ENCODE results near the gene PSAP.
A peak's percentile ranks its signal among the peaks of the same experiment; 100 is the strongest.

The PSAP gene

DNA sequence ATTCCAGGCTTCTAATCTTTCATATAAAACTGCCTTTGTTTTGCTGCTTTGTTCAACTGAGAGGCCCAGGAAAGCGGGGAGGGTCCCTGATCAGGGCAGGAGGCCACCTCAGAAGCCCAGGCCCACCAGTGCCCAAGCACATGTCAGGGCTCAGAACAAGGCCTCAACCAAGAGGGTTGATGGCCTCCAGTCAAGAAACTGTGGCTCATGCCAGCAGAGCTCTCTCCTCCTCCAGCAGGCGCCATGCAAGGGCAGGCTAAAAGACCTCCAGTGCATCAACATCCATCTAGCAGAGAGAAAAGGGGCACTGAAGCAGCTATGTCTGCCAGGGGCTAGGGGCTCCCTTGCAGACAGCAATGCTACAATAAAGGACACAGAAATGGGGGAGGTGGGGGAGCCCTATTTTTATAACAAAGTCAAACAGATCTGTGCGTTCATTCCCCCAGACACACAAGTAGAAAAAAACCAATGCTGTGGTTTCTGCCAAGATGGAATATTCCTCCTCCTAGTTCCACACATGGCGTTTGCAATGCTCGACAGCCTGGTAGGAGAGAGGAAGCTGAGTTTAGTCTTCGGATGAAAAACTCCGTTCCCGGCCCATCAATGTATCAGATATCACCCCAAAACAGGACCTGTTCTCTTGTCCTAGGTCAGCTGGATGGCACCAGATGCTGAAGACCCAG lies 34.0 kb downstream of the PSAP start:
- TF ChIP-seq, protein P1, sequence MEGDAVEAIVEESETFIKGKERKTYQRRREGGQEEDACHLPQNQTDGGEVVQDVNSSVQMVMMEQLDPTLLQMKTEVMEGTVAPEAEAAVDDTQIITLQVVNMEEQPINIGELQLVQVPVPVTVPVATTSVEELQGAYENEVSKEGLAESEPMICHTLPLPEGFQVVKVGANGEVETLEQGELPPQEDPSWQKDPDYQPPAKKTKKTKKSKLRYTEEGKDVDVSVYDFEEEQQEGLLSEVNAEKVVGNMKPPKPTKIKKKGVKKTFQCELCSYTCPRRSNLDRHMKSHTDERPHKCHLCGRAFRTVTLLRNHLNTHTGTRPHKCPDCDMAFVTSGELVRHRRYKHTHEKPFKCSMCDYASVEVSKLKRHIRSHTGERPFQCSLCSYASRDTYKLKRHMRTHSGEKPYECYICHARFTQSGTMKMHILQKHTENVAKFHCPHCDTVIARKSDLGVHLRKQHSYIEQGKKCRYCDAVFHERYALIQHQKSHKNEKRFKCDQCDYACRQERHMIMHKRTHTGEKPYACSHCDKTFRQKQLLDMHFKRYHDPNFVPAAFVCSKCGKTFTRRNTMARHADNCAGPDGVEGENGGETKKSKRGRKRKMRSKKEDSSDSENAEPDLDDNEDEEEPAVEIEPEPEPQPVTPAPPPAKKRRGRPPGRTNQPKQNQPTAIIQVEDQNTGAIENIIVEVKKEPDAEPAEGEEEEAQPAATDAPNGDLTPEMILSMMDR (IDR thresholded peaks at IDR 0.05; ENCODE audit: low read depth, low read length): no peak

DNA sequence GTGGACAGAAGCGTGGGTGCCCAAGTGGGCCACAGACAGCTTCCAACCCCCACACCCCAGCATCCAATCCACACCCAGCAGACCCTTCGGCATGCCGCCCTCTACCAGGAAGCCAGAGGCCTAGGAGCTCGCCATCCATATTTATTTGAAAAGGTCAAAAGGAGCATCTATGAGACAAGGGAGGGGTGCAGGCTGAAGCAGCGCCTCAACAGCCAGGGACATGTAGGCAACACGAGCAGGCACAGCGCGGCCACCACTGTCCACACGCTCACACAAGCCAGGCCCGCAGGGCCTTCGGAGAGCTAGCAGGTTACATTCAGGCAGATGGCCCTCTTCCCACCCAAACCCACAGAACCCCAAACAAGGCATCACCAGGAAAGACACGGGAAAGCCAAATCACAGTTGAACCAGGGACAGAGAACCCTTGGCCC lies 34.6 kb downstream of the PSAP start:
- TF ChIP-seq, protein P1 (IDR thresholded peaks at IDR 0.05; ENCODE audit: low read depth, low read length): no peak
- no peak overlapping the region for H3K4me3 ChIP-seq (ENCODE audit: low read depth, low read length)

More for the DNA sequence above, 34.0 kb downstream of the PSAP start:
- H3K4me3 ChIP-seq (ENCODE audit: low read depth, low read length): no peak overlapping the region

DNA sequence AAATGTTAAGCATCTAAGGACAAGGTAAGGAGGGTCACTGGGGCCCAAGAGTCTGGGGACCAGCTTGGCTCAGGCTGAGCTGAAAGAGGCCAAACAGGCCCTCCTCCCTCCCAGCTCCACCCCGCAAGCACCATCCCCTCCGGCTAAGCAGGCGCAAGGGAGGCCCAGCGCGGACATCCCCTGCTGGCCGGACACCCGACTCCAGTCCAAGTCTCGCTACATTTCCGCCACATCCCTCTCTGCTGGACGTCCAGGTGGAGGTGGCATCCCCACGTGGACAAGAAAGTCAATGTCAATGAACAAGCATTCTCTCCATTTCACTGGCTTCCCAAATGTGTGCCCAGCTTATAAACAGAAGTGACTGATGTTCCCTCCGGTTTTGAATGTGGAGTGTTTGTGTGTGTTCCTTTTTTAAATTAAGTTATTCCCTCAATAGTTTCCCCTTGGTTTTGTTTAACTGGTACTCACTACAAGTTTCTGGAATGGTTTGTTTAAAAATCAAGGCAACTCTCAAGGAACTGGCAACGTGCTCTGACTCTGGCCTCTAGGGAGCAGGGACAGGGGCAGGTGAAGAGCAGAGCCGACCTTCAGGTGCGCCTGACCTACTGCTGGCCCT lies 35.4 kb downstream of the PSAP start:
- TF ChIP-seq, protein P1 (IDR thresholded peaks at IDR 0.05; ENCODE audit: low read depth, low read length): no peak
- H3K4me3 ChIP-seq (ENCODE audit: low read depth, low read length): no peak overlapping the region

DNA sequence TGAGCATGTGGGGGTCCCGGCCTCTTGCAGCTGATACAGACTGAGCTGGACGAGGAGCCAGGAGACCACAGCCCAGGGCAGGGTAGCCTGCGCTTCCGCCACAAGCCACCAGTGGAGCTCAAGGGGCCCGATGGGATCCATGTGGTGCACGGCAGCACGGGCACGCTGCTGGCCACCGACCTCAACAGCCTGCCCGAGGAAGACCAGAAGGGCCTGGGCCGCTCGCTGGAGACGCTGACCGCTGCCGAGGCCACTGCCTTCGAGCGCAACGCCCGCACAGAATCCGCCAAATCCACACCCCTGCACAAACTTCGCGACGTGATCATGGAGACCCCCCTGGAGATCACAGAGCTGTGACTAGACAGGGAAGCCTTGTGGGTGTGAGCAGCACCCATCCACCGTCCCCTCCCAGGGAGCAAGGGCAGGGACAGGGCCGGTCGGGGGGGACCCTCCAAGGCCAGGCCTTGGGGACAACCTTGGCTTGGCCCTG lies 36.1 kb downstream of the PSAP start:
- TF ChIP-seq, protein P1 (IDR thresholded peaks at IDR 0.05; ENCODE audit: low read depth, low read length): no peak
- no peak overlapping the region for H3K4me3 ChIP-seq (ENCODE audit: low read depth, low read length)

DNA sequence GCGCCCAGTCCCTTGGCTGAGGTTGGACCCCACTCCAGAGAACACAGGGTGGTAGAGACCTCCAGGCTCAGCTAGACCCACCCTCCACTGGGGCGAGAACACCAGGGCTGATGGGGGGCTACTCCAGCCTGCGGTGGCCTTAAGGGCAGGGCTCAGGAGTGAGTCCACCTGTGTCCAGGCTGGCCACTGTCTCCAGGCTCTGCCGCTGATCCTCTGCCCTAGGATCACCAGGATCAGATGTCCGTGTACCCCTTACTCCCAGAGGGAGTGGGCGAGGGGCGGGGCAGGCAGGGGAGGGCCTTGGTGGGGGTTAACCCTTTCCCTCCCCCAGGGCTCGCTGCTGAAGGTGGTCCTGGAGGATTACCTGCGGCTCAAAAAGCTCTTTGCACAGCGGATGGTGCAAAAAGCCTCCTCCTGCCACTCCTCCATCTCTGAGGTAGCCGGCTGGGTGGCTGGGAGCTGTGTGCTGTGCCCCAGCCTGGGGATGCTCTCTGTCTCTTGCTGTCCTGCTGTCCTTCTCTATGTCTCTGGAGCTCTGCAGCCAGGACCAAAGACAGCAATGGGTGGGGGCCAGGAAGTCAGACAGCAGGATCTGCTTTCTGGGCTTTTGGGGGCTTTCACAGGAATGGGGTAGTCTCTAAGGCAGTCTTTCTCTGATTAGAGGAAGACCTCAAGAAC lies 38.0 kb downstream of the PSAP start:
- TF ChIP-seq, protein P1 (IDR thresholded peaks at IDR 0.05; ENCODE audit: low read depth, low read length): no peak
- H3K4me3 ChIP-seq (ENCODE audit: low read depth, low read length): no peak overlapping the region

DNA sequence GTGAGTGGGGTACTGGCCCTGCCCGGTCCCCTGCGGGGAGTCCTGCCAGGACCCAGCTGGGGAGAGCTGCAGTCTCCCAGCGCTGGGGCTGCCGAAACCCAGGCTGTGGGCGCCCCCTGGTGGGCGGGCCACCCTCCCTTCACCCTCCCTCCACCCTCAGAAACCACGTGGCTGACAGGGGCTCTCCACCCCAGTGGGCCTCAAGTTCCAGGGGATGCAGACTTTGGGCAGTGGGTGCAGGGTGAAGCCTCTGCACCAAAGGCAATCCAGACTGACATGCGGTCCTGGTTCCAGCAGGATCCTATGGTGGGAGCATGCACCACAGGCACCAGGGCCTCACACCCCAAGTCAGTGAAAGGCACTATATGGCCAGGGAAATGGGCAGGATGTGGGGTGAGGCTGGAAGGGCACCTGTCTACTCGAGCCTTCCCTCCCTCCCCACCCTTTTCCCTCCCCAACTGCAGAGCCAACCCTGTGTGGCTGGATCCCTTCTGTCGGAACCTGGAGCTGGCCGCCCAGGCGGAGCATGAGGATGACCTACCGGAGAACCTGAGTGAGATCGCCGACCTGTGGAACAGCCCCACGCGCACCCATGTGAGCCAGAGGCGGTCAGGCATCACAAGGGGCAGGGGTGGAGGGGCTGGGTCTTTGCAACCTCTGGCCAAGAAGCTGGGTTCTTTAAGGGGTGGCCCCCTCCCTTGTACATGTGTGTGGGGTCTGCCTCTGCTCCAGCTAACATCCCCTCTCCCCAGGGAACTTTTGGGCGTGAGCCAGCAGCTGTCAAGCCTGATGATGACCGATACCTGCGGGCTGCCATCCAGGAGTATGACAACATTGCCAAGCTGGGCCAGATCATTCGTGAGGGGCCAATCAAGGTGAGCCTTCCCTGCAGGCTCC lies 38.8 kb downstream of the PSAP start:
- TF ChIP-seq, protein P1 (IDR thresholded peaks at IDR 0.05; ENCODE audit: low read depth, low read length): peak; percentile 81
- H3K4me3 ChIP-seq (ENCODE audit: low read depth, low read length): no peak overlapping the region

Data from WI38 (cell line).